NB4 (cell line): ENCODE data around the gene MINDY3.

ENCODE experiments used
- DNase-seq: peaks from one replicate; pipeline ENCODE4 v3.0.0; 2010; ENCODE audit warnings: low read depth
- H3K4me3 ChIP-seq: one replicate; pipeline ENCODE4 v1.5.1; 2011; ENCODE audit warnings: mild to moderate bottlenecking, low read depth, low read length, moderate library complexity
- MYC ChIP-seq: IDR thresholded peaks from 2 replicates; pipeline ENCODE4 v1.6.1; 2011; ENCODE audit warnings: low read depth, low read length
- POLR2A ChIP-seq: IDR thresholded peaks from 2 replicates; pipeline ENCODE4 v1.6.1; 2011; ENCODE audit warnings: mild to moderate bottlenecking; ENCODE audit not compliant: insufficient read length; ENCODE audit errors: extremely low read depth
- TF ChIP-seq, protein P1 (sequence below): IDR thresholded peaks from one replicate; pipeline ENCODE4 v1.5.1; 2012; ENCODE audit warnings: low read depth, low read length
- TF ChIP-seq, protein P2 (sequence below): IDR thresholded peaks from 2 replicates; pipeline ENCODE4 v1.6.1; 2011; ENCODE audit warnings: low read depth, low read length

The MINDY3 gene

DNA sequence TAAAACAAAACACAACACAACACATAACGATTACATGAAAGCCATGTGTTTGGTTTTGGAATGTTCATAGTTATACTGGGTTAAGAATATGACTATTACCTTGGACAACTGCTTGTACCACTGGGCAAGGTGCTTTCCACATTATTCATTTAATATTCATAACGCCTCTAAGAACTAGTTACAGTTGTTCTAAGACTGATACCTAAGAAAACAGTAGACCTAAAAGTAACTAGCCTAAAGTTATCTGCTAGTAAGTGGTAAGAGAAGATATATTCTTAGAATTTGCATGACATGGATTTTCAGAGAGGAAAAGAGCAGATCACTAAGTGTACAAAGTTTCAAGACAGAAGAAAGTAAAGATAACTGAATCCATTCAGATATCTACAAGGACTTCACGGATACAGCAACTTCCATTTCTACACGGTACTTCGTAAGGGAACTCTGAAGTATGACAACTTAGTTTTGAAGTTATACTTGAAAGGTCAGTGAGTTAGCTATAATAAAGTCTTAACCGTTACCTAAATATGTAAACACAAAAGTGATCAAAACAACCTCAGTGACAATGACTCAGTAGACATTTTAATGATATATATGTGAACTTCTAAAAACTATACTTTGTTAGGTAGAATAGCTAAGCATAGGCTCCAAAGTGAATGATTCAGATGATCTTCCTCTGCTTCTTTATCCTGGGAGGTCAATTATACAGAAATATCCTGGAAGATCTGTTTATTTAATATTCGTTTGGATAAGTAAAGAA, 65.1 kb downstream of the MINDY3 start:
- TF ChIP-seq, protein P1, sequence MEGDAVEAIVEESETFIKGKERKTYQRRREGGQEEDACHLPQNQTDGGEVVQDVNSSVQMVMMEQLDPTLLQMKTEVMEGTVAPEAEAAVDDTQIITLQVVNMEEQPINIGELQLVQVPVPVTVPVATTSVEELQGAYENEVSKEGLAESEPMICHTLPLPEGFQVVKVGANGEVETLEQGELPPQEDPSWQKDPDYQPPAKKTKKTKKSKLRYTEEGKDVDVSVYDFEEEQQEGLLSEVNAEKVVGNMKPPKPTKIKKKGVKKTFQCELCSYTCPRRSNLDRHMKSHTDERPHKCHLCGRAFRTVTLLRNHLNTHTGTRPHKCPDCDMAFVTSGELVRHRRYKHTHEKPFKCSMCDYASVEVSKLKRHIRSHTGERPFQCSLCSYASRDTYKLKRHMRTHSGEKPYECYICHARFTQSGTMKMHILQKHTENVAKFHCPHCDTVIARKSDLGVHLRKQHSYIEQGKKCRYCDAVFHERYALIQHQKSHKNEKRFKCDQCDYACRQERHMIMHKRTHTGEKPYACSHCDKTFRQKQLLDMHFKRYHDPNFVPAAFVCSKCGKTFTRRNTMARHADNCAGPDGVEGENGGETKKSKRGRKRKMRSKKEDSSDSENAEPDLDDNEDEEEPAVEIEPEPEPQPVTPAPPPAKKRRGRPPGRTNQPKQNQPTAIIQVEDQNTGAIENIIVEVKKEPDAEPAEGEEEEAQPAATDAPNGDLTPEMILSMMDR = no peak
- TF ChIP-seq POLR2A = no peak
- TF ChIP-seq, protein P2, sequence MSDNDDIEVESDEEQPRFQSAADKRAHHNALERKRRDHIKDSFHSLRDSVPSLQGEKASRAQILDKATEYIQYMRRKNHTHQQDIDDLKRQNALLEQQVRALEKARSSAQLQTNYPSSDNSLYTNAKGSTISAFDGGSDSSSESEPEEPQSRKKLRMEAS = no peak
- no peak for TF ChIP-seq MYC
- H3K4me3 ChIP-seq = no peak overlapping the region
- DNase-seq = no peak

DNA sequence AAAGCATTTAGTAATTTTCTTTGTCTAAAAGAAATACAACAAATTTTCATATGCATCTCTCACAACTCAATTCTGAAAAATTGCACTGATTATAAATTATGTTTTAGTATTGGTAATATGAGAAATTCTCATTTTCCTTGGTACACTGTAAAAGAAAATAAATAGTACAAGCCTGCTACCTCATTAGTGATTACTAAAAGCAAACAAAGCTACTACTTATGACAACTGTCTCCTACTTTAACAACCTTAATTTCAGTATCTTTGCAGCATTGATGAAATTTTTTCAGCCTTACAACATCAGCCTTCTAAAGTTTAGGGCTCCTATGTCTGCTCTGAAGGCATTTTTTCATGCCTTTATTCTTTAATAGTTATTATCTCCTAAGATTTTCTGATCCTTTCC, 65.7 kb downstream of the MINDY3 start:
- H3K4me3 ChIP-seq = no peak overlapping the region
- DNase-seq = no peak
- TF ChIP-seq, protein P2 = no peak
- TF ChIP-seq POLR2A = no peak
- TF ChIP-seq, protein P1 = no peak
- no peak for TF ChIP-seq MYC

DNA sequence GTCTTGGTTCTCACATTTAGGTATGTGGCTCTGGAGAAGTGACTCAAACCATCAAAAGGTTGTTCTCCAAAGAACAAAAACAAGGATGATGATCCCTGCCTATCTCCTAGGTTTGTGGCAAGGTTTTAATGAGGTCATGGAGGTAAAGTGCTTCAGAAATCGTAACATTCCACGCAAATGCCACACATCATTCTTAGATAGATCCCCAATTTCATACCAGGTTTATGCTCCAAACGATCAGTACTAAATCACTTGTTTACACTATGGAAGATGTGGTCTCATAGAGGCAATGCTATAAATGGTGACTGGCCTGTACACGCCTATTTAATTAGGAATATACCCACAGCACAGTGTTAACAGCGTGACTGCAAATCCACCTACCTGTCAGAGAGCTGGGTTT, 66.6 kb downstream of the MINDY3 start:
- TF ChIP-seq, protein P2 = no peak
- TF ChIP-seq MYC (no peak), POLR2A (no peak)
- H3K4me3 ChIP-seq = no peak overlapping the region
- DNase-seq = no peak

DNA sequence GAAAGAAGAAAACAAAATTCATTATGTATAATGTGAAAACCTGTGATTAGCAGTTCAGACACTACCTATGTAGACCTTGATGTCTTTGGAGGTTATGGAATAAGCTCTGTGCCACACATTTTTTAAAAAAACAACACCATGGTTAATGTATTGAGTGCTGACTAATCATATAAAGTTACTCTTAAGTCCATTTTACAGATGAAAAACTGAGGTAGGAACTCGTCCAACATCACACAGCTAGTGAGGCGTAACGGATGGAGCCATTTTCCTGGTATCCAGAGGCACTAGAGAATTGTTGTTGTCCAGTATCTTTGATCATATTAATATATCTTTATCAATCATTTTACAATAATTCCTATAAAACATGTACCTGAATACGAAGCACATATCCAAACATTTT, 67.5 kb downstream of the MINDY3 start:
- TF ChIP-seq MYC = no peak
- TF ChIP-seq, protein P2 = no peak
- TF ChIP-seq, protein P1 = no peak
- no peak for TF ChIP-seq POLR2A
- H3K4me3 ChIP-seq = no peak overlapping the region
- no peak for DNase-seq

DNA sequence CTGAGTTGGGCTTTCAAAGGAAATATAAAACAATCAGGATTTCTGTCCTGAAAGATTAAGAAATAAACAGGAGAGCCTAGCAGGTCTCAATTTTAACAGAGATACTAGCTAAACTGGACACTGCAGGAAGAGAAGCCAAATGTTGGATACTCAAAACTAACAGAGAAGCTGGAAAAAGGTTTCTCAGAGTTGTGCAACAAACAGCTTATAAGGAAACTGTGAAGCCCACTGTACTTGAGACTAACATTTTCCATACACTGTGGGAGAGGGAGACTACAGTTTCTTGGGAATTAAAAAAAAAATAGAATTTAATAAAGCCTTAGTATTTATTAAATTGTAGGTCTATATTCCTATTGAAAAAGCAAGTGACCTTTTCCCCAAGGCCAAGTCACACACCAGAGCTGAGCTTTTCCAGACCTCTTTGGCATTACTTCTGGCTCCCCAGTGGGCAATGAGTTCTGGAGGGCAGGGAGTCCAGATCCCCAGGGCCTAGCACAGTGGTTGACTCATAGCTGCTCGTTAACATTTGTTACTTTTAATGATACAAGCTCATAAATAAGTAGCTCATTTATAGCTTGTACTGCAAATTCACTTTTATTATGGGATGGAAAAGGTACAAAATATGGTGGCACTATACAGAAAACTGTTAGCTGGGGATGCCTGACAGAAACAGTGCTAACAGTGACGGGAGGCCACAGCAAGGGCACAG, 68.3 kb downstream of the MINDY3 start:
- H3K4me3 ChIP-seq = no peak overlapping the region
- TF ChIP-seq POLR2A (no peak), MYC (no peak)
- TF ChIP-seq, protein P2 = no peak
- DNase-seq = no peak

DNA sequence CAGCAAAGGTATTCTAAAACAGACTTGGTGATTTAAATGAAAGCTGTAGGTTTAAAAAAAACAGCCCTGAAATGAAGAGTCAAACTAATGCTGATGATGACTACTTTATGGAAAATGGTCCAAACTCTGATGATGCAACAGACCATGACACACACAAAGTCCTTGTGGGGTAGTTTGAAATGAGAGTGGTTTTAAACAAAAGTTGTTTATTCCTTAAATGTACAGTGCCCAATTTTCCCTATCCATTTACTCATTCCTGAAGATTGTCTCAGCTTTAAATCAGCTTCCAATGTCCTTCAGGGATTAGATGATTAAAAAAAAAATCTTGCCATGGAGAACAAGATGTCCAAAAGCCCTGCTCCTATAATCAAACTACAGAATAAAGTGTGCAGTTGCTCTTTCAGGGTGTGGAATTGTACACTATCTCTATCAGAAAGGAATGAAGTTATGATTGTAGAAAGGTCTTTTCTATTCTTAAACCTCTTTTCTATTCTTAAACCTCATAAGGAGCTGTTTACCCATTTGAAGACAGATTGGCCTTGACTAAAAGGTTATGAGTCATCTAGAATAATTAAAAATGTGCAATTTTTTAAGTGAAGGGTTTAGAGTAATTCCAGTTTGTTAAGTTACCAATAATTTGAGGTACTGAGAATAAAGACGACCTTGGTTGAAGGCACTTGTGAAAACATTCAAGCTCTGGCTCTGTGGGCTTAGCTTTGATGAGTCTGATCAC, 70.3 kb downstream of the MINDY3 start:
- TF ChIP-seq MYC (no peak), POLR2A (no peak)
- TF ChIP-seq, protein P2 = no peak
- TF ChIP-seq, protein P1 = no peak
- DNase-seq = no peak
- no peak overlapping the region for H3K4me3 ChIP-seq
